Stomach (tissue), 4 donors: ENCODE measurements around the gene TMEM37.

Experiments used
- EP300 ChIP-seq: sonication (generic); formaldehyde crosslinking; IDR thresholded peaks from one replicate; pipeline ENCODE4 v1.6.1; 2017; ENCODE audit warnings: antibody characterized with exemption
- POLR2A ChIP-seq, 4 donors: fragments of 450-650 bp; IDR thresholded peaks; one replicate each; pipeline ENCODE4 v1.6.1; 2016; ENCODE audit warnings: antibody characterized with exemption in 4 of 4, control low read depth in 2 of 4, mild to moderate bottlenecking in 1 of 4, moderate library complexity in 1 of 4
- POLR2AphosphoS5 ChIP-seq, 3 donors: sonication (generic); formaldehyde crosslinking; IDR thresholded peaks; one replicate each; pipeline ENCODE4 v1.6.1; 2016; ENCODE audit warnings: antibody characterized with exemption in 3 of 3
- TF ChIP-seq, protein P1 (sequence below), 7 experiments: fragments of 450-650 bp in 4 of 7; fragments of 200-600 bp in 3 of 7; sonication (generic) in 3 of 7; IDR thresholded peaks; one replicate each; pipeline ENCODE4 v1.5.1; 2016 to 2019; ENCODE audit warnings: antibody characterized with exemption in 7 of 7, control low read depth in 2 of 7, mild to moderate bottlenecking in 1 of 7

DNA sequence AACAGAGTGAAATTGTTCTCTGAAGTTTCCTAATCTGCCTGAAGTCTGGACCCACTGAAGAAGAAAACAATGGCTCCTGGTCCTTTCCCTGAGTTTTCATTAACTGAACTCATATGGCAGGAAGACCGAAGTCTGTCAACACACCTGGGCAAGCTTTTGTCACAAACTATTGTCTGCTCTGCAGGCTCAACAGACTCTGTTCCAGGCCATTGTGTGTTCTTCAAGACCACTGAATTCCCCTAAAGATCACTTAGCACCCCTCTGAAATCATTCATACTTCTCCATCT lies 6.6 kb upstream of the TMEM37 start:
- TF ChIP-seq, protein P1, sequence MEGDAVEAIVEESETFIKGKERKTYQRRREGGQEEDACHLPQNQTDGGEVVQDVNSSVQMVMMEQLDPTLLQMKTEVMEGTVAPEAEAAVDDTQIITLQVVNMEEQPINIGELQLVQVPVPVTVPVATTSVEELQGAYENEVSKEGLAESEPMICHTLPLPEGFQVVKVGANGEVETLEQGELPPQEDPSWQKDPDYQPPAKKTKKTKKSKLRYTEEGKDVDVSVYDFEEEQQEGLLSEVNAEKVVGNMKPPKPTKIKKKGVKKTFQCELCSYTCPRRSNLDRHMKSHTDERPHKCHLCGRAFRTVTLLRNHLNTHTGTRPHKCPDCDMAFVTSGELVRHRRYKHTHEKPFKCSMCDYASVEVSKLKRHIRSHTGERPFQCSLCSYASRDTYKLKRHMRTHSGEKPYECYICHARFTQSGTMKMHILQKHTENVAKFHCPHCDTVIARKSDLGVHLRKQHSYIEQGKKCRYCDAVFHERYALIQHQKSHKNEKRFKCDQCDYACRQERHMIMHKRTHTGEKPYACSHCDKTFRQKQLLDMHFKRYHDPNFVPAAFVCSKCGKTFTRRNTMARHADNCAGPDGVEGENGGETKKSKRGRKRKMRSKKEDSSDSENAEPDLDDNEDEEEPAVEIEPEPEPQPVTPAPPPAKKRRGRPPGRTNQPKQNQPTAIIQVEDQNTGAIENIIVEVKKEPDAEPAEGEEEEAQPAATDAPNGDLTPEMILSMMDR (IDR thresholded peaks at IDR 0.05) = no peak
- TF ChIP-seq EP300 = no peak
- no peak for TF ChIP-seq POLR2A (IDR thresholded peaks at IDR 0.05)
- TF ChIP-seq POLR2AphosphoS5 (IDR thresholded peaks at IDR 0.05) = no peak
